OCI-LY7 (cell line): ENCODE measurements around the gene GRIN3B. TPM values are rescaled to one million over a fixed set of nuclear protein-coding genes. Genes with fewer than 3 reads are reported as not detected.

Experiments
- BruUV-seq: library from RNA; stranded (reverse); fragments of 400-500 nt; replicated peaks from 2 replicates; lab custom pipeline; 2021; lab: Mats Ljungman, UMichigan
- CTCF ChIA-PET: fragments of 300-600 bp; sonication (Branson Sonifier 250); formaldehyde crosslinking; loops from one replicate; lab custom pipeline; 2022; ENCODE audit warnings: antibody characterized with exemption; ENCODE audit not compliant: unreplicated experiment; lab: Charles Lee
- POLR2A ChIA-PET: fragments of 300-600 bp; sonication (Branson Sonifier 250); formaldehyde crosslinking; loops from one replicate; lab custom pipeline; 2022; ENCODE audit warnings: antibody characterized with exemption; lab: Charles Lee
- DNase-seq: peaks from one replicate; pipeline ENCODE4 v3.0.0-alpha.2; 2015; ENCODE audit warnings: low spot score
- H2AFZ ChIP-seq: fragments of 200-600 bp; sonication (generic), shearing (Covaris generic); 2 replicates; pipeline ENCODE4 v1.6.1; 2014; ENCODE audit warnings: mild to moderate bottlenecking, antibody characterized with exemption, low read length, moderate library complexity
- H3K27ac ChIP-seq: fragments of 200-600 bp; sonication (generic); 2 replicates; pipeline ENCODE4 v1.5.1; 2014; ENCODE audit warnings: mixed run types, low read depth, mild to moderate bottlenecking, moderate library complexity, low read length, inconsistent platforms; ENCODE audit not compliant: poor library complexity, severe bottlenecking
- H3K36me3 ChIP-seq: fragments of 200-600 bp; sonication (generic); 2 replicates; pipeline ENCODE4 v1.6.1; 2014; ENCODE audit warnings: mild to moderate bottlenecking, antibody characterized with exemption, low read length, moderate library complexity, mixed read lengths; ENCODE audit not compliant: insufficient read depth
- H3K4me1 ChIP-seq: fragments of 200-600 bp; sonication (generic); 2 replicates; pipeline ENCODE4 v1.5.1; 2014; ENCODE audit warnings: mild to moderate bottlenecking, low read length; ENCODE audit not compliant: insufficient read depth, poor library complexity, severe bottlenecking
- H3K4me2 ChIP-seq: fragments of 200-600 bp; sonication (generic); 2 replicates; pipeline ENCODE4 v1.6.1; 2014; ENCODE audit warnings: mild to moderate bottlenecking, low read length
- H3K4me3 ChIP-seq: fragments of 200-600 bp; sonication (generic); 2 replicates; pipeline ENCODE4 v1.5.1; 2014; ENCODE audit warnings: mild to moderate bottlenecking, low read depth, low read length; ENCODE audit not compliant: poor library complexity, severe bottlenecking
- H3K79me2 ChIP-seq: fragments of 200-600 bp; sonication (generic); 2 replicates; pipeline ENCODE4 v1.6.1; 2016; ENCODE audit warnings: low read depth, mild to moderate bottlenecking, low read length, moderate library complexity, mixed read lengths; ENCODE audit not compliant: insufficient read depth
- H3K9me2 ChIP-seq: fragments of 200-600 bp; sonication (generic); 2 replicates; pipeline ENCODE4 v1.6.1; 2016; ENCODE audit warnings: mild to moderate bottlenecking, low read length, mixed read lengths; ENCODE audit not compliant: insufficient read depth
- H3K9me3 ChIP-seq: fragments of 200-600 bp; sonication (generic); 2 replicates; pipeline ENCODE4 v1.6.1; 2014; ENCODE audit warnings: mild to moderate bottlenecking, mixed run types, low read length, mixed read lengths
- H4K20me1 ChIP-seq: fragments of 200-600 bp; sonication (generic); 2 replicates; pipeline ENCODE4 v1.6.1; 2014; ENCODE audit warnings: mild to moderate bottlenecking, antibody characterized with exemption, low read length, moderate library complexity, mixed read lengths; ENCODE audit not compliant: insufficient read depth
- EZH2phosphoT487 ChIP-seq: fragments of 200-600 bp; sonication (generic); IDR thresholded peaks from 2 replicates; pipeline ENCODE4 v1.6.1; 2018; ENCODE audit warnings: low read depth, borderline replicate concordance, mild to moderate bottlenecking, mixed run types, antibody characterized with exemption, low read length, moderate library complexity, mixed read lengths
- intact Hi-C: fragments of 100-400 bp; cut with micrococcal nuclease; formaldehyde crosslinking; loops from one replicate; pipeline ENCODE4 v1.10.0; 2022; ENCODE audit not compliant: unreplicated experiment
- total RNA-seq, 2 experiments: library from RNA; depleted of rRNA in 1 of 2; stranded (reverse); fragments of >200 nt in 1 of 2; shearing (Covaris generic) in 1 of 2; gene quantifications; 2 replicates each; pipeline ENCODE4 v1.2.3, GENCODE V29; 2014 to 2022
- TF ChIP-seq, protein P1 (sequence below): fragments of 200-600 bp; sonication (generic); conservative IDR thresholded peaks from 2 replicates; pipeline ENCODE4 v1.5.1; 2014; ENCODE audit warnings: mild to moderate bottlenecking, antibody characterized with exemption, low read length, moderate library complexity, mixed read lengths

The GRIN3B gene
- total RNA-seq, 2 experiments from 2014 or later, result not detected

GRCh38 chr19:994516-994915, 5.7 kb upstream of the GRIN3B start:
- ChIA-PET POLR2A (no interaction called here), CTCF (no interaction called here)
- Histone ChIP-seq H3K79me2 (no peaks in the 10 kb centered on the region), H3K4me1 (no peaks in the 10 kb centered on the region), H3K36me3 (peaks cover 44% of the 10 kb centered on the region), H3K27ac (no peak overlapping the region), H3K4me2 (no peak overlapping the region), H2AFZ (no peak overlapping the region), H3K4me3 (no peak overlapping the region), H3K9me2 (no peaks in the 10 kb centered on the region), H4K20me1 (no peaks in the 10 kb centered on the region), H3K9me3 (no peaks in the 10 kb centered on the region)
- BruUV-seq, result no TSS peak
- TF ChIP-seq, protein P1, sequence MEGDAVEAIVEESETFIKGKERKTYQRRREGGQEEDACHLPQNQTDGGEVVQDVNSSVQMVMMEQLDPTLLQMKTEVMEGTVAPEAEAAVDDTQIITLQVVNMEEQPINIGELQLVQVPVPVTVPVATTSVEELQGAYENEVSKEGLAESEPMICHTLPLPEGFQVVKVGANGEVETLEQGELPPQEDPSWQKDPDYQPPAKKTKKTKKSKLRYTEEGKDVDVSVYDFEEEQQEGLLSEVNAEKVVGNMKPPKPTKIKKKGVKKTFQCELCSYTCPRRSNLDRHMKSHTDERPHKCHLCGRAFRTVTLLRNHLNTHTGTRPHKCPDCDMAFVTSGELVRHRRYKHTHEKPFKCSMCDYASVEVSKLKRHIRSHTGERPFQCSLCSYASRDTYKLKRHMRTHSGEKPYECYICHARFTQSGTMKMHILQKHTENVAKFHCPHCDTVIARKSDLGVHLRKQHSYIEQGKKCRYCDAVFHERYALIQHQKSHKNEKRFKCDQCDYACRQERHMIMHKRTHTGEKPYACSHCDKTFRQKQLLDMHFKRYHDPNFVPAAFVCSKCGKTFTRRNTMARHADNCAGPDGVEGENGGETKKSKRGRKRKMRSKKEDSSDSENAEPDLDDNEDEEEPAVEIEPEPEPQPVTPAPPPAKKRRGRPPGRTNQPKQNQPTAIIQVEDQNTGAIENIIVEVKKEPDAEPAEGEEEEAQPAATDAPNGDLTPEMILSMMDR, result no peak
- TF ChIP-seq EZH2phosphoT487, result no peak
- intact Hi-C loops, result no loop called here
- DNase-seq, result no peak

GRCh38 chr19:995051-995827, 5.0 kb upstream of the GRIN3B start:
- ChIA-PET POLR2A (no interaction called here), CTCF (no interaction called here)
- H4K20me1 ChIP-seq, result no peaks in the 10 kb centered on the region
- H3K9me2 ChIP-seq, result no peaks in the 10 kb centered on the region
- DNase-seq, result no peak
- no peak overlapping the region for H3K27ac ChIP-seq
- no peaks in the 10 kb centered on the region for H3K4me1 ChIP-seq
- intact Hi-C loops, result no loop called here
- no peak overlapping the region for H3K4me3 ChIP-seq
- H3K9me3 ChIP-seq, result no peaks in the 10 kb centered on the region
- H3K4me2 ChIP-seq, result no peak overlapping the region
- H2AFZ ChIP-seq, result no peak overlapping the region
- TF ChIP-seq, protein P1, result no peak
- no peak for TF ChIP-seq EZH2phosphoT487
- BruUV-seq, result no TSS peak
- H3K79me2 ChIP-seq, result no peaks in the 10 kb centered on the region
- H3K36me3 ChIP-seq, result peaks cover 36% of the 10 kb centered on the region
